GM21717 (cell line): ENCODE measurements around the gene EFCAB13.
"Not testable (repeated sequence)": the region's sequence is repeated elsewhere in the genome, so short reads cannot be mapped to it uniquely, and the experiment has no call there.

Source experiments
- ATAC-seq: cut with Tn5 transposase; IDR thresholded peaks from one replicate; pipeline ENCODE4 v1.9.1; 2021; ENCODE audit warnings: mild to moderate bottlenecking, moderate library complexity; ENCODE audit not compliant: unreplicated experiment

Gene EFCAB13

GRCh38 chr17:47324224-47325020 lies 667 bp downstream of the EFCAB13 start:
- ATAC-seq: peak; percentile 47

GRCh38 chr17:47325176-47325575 lies 1.4 kb downstream of the EFCAB13 start:
- no peak for ATAC-seq

GRCh38 chr17:47330548-47330947 lies 6.8 kb downstream of the EFCAB13 start:
- ATAC-seq: no peak

GRCh38 chr17:47332287-47332686 lies 8.5 kb downstream of the EFCAB13 start:
- no peak for ATAC-seq

GRCh38 chr17:47335101-47335936 lies 11.6 kb downstream of the EFCAB13 start:
- no peak for ATAC-seq

GRCh38 chr17:47338026-47338425 lies 14.3 kb downstream of the EFCAB13 start:
- no peak for ATAC-seq

- no peak for ATAC-seq
These were observed 29.1 kb downstream of the EFCAB13 start for GRCh38 chr17:47352848-47353247.

- no peak for ATAC-seq
These were observed 34.9 kb downstream of the EFCAB13 start for GRCh38 chr17:47358652-47359051.

GRCh38 chr17:47363171-47363570 lies 39.4 kb downstream of the EFCAB13 start:
- ATAC-seq: no peak

GRCh38 chr17:47367257-47367656 lies 43.5 kb downstream of the EFCAB13 start:
- no peak for ATAC-seq

- ATAC-seq: no peak
These were observed 44.5 kb downstream of the EFCAB13 start for GRCh38 chr17:47368262-47368661.

GRCh38 chr17:47370899-47371298 lies 47.1 kb downstream of the EFCAB13 start:
- ATAC-seq: not testable (repeated sequence)

- ATAC-seq: no peak
These were observed 49.2 kb downstream of the EFCAB13 start for GRCh38 chr17:47373002-47373401.

GRCh38 chr17:47376247-47376646 lies 52.5 kb downstream of the EFCAB13 start:
- no peak for ATAC-seq

- no peak for ATAC-seq
These were observed 65.1 kb downstream of the EFCAB13 start for GRCh38 chr17:47388825-47389224.

GRCh38 chr17:47397532-47398128 lies 73.9 kb downstream of the EFCAB13 start:
- ATAC-seq: not testable (repeated sequence)

- ATAC-seq: no peak
These were observed 76.6 kb downstream of the EFCAB13 start for GRCh38 chr17:47400333-47400732.

GRCh38 chr17:47401100-47401499 lies 77.3 kb downstream of the EFCAB13 start:
- ATAC-seq: no peak

- no peak for ATAC-seq
These were observed 80.3 kb downstream of the EFCAB13 start for GRCh38 chr17:47404006-47404405.

GRCh38 chr17:47404875-47405274 lies 81.1 kb downstream of the EFCAB13 start:
- no peak for ATAC-seq

- ATAC-seq: no peak
These were observed 90.1 kb downstream of the EFCAB13 start for GRCh38 chr17:47413872-47414271.

- no peak for ATAC-seq
These were observed 90.9 kb downstream of the EFCAB13 start for GRCh38 chr17:47414612-47415011.
